Left lobe of liver (tissue), 2 donors: ENCODE results near the gene CCDC15. TPM values are rescaled to one million over a fixed set of nuclear protein-coding genes. Genes with fewer than 3 reads are reported as not detected.
"Not testable (repeated sequence)": the region's sequence is repeated elsewhere in the genome, so short reads cannot be mapped to it uniquely, and the experiment has no call there.

Experiments
- ATAC-seq: fragments of 200-7000 bp; cut with Tn5 transposase; one replicate; pipeline ENCODE4 v1.9.1; 2020; ENCODE audit warnings: mild to moderate bottlenecking, moderate library complexity
- DNase-seq: peaks from one replicate; pipeline ENCODE4 v3.0.0-alpha.2; 2020; ENCODE audit warnings: low spot score
- total RNA-seq: library from RNA; stranded (reverse); gene quantifications from one replicate; pipeline ENCODE4 v1.2.1, GENCODE V29; 2021
- donor health status: DM: no; HTN: no; CAD: no; lungs with moderate emphysema.
- donor health status: DM: no; HTN: yes; CAD: no.

CCDC15 gene
- total RNA-seq, 1 donor from 2014 or later = 0.48 TPM

GRCh38 chr11:125079878-125080530 lies 126.0 kb downstream of the CCDC15 start:
- no peak for DNase-seq
- ATAC-seq = no peak

- no peak for ATAC-seq
- no peak for DNase-seq
Measured at GRCh38 chr11:125080531-125080911, 126.5 kb downstream of the CCDC15 start.

- DNase-seq (no peak), ATAC-seq (no peak)
Measured at GRCh38 chr11:125081098-125081798, 127.2 kb downstream of the CCDC15 start.

GRCh38 chr11:125082040-125082439 lies 128.0 kb downstream of the CCDC15 start:
- no peak for ATAC-seq
- no peak for DNase-seq

- ATAC-seq (no peak), DNase-seq (no peak)
Measured at GRCh38 chr11:125082611-125083311, 128.8 kb downstream of the CCDC15 start.

GRCh38 chr11:125083312-125084056 lies 129.5 kb downstream of the CCDC15 start:
- DNase-seq = no peak
- no peak for ATAC-seq

GRCh38 chr11:125084057-125084416 lies 130.0 kb downstream of the CCDC15 start:
- DNase-seq = no peak

GRCh38 chr11:125084761-125085231 lies 130.8 kb downstream of the CCDC15 start:
- DNase-seq = no peak
- no peak for ATAC-seq

More at GRCh38 chr11:125084057-125084416, 130.0 kb downstream of the CCDC15 start:
- no peak for ATAC-seq

GRCh38 chr11:125085301-125086081 lies 131.5 kb downstream of the CCDC15 start:
- DNase-seq = no peak
- ATAC-seq = no peak

GRCh38 chr11:125086633-125087296 lies 132.8 kb downstream of the CCDC15 start:
- no peak for DNase-seq
- no peak for ATAC-seq

- no peak for DNase-seq
- ATAC-seq = no peak
Measured at GRCh38 chr11:125088123-125088522, 134.1 kb downstream of the CCDC15 start.

GRCh38 chr11:125088576-125089455 lies 134.8 kb downstream of the CCDC15 start:
- ATAC-seq (peak; percentile 20), DNase-seq (no peak)

GRCh38 chr11:125089481-125089880 lies 135.5 kb downstream of the CCDC15 start:
- not testable (repeated sequence) for DNase-seq, ATAC-seq

- DNase-seq, ATAC-seq: not testable (repeated sequence)
Measured at GRCh38 chr11:125090151-125090550, 136.1 kb downstream of the CCDC15 start.

GRCh38 chr11:125090816-125091215 lies 136.8 kb downstream of the CCDC15 start:
- ATAC-seq (no peak), DNase-seq (no peak)
